G401 (cell line): ENCODE data around the gene ATG7. TPM values are rescaled to one million over a fixed set of nuclear protein-coding genes. Genes with fewer than 3 reads are reported as not detected.
"Not testable (repeated sequence)": the region's sequence is repeated elsewhere in the genome, so short reads cannot be mapped to it uniquely, and the experiment has no call there.

ENCODE experiments used
- DNase-seq: peaks from one replicate; pipeline ENCODE4 v3.0.0-alpha.2; 2015; ENCODE audit warnings: low spot score
- in situ Hi-C: cut with HindIII; loops from 2 replicates; pipeline ENCODE4 v1.10.0; 2016; ENCODE audit warnings: low sequenced_read_pairs, mixed read lengths
- total RNA-seq: library from RNA; depleted of rRNA; stranded (reverse); fragments of >200 nt; shearing (Covaris generic); gene quantifications from 2 replicates; pipeline ENCODE4 v1.2.3, GENCODE V29; 2014

The ATG7 gene
- total RNA-seq, 1 experiment from 2014 or later, result 48.5 TPM

DNA sequence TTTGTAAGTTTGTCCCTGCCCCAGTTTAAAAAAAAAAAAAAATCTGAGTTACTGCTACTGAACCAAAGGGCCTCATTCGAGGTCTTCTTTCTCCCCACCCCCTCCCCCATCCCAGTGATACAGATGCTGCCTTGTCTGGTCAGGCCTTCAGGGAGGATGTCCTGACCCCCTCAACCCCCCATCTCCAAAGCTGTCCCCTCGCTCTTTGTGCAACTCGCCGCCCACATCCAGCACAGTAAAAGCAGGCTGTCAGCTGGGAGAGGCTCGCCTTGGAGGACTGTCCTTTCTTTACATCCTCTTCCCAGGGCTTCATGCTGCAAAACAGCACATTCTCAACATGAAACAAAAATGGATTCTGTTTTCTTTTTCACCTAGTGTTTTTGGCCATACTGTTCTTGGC is 238.2 kb downstream of the ATG7 start:
- in situ Hi-C loops, result no loop called here
- no peak for DNase-seq

DNA sequence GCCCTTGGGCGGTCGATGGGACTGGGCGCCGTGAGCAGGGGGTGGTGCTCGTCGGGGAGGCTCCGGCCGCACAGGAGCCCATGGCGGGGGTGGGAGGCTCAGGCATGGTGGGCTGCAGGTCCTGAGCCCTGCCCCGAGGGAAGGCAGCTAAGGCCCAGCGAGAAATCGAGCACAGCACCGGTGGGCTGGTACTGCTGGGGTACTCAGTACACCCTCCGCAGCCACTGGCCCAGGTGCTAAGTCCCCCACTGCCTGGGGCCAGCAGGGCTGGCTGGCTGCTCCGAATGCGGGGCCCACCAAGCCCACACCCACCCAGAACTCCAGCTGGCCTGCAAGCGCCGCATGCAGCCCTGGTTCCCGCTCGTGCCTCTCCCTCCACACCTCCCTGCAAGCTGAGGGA is 239.4 kb downstream of the ATG7 start:
- DNase-seq, in situ Hi-C loops: not testable (repeated sequence)

DNA sequence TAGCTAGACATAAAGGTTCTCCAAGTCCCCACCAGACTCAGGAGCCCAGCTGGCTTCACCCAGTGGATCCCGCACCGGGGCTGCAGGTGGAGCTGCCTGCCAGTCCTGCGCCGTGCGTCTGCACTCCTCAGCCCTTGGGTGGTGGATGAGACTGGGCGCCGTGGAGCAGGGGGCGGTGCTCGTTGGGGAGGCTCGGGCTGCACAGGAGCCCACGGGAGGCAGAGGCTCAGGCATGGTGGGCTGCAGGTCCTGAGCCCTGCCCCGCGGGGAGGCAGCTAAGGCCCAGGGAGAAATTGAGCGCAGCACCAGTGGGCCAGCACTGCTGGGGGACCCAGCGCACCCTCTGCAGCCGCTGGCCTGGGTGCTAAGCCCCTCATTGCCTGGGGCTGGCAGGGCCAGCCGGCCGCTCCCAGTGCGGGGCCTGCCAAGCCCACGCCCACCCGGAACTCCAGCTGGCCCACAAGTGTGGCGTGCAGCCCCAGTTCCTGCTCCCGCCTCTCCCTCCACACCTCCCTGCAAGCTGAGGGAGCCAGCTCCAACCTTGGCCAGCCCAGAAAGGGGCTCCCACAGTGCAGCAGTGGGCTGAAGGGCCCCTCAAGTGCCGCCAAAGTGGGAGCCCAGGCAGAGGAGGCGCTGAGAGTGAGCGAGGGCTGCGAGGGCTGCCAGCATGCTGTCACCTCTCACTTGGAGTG is 241.1 kb downstream of the ATG7 start:
- DNase-seq, in situ Hi-C loops: not testable (repeated sequence)

DNA sequence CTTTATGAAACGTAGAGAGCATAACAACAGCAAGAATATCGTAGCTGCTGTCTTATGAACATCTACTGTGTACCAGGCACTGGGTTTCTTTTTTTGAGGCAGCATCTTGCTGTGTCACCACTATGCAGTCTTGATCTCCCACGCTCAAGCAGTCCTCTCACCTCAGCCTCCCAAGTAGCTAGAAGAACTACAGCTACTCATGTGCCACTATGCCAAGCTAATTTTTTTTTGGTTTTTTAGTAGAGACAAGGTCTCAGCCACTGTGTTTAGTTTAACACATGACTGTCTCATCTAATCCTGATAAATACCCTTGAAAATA is 241.6 kb downstream of the ATG7 start:
- in situ Hi-C loops, result no loop called here
- DNase-seq, result no peak

DNA sequence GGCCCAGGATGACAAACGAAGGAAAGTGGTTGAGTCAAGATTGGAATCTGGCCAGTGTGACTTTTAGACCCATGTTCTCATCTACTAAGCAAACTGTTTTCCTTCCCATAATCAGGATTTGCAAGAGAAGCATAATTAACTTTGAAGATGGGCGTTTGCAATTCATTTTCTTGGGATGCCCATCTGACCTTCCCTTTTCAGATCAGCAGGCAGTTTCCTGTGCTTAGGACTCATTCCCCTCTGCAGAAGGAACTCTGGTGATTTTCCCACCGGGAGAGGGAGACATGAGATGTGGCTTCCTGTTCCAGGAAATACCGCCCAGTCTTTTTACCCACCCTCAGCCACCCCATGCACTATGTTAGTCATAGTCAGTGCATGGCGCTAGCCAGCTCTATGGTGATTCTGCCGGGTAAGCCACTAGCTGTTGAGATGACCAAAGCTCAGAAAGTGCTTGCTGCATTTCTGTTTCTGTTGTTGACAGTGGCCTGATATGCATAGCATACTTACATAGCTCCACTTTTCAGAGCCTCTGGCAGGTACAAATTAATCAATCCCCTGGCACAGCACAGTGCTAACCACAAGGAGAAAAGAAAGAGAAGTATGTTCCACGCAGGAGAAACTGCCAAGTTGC is 242.1 kb downstream of the ATG7 start:
- in situ Hi-C loops, result no loop called here
- no peak for DNase-seq

DNA sequence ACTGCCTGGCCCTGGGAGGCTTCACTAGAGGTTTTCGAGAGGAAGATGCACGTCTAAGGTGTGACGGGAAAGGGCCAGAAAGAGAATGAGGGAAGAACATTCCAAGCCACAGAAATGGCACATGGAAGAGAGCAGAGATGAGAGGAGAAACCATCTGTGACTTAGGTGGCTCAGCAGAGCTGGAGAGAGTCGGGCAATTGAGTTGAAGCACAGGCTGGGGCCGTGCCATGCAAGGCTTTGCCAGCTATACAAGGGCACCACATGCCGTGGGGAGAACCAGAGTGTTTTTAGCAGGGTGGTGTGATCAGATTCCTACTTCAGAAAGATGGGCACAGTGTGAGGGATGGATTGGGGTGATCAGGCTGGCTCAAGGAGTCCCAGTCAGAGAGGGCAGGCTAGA is 245.4 kb downstream of the ATG7 start:
- peak; percentile 74 for DNase-seq
- in situ Hi-C loops, result no loop called here

DNA sequence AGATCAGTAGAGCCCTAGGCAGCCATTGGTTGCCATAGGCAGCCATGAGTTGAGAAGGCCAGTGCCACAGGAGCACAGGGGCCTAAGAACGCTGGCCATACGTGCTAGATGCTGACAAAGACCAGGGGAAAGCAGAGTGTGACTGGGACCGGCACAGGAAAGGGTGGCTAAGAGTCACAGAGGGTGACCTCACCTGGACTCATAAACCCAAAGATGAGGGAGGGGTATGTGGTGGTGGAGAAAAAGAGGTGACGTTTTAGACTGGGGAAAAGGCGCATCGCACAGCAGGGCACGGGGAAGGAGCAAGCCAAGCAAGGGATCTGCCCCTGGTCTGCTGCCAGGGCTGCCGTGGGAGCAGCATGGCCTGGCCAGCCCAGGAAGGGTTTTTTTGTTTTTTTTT is 249.0 kb downstream of the ATG7 start:
- in situ Hi-C loops, result no loop called here

DNA sequence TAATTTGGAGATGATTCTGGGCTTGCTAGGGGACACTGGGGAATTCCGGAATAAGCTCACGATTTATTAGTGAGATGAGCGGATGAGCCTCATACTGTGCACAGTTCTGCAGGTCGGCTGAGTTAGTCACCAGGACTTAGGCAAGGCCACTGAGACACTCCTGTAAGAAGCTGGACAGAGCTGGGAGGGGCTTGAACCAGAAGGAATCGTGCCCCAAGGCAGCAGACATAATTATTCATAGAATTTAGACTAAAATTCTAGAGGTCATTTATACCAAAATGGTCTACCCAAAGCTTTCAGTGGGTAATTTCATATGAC is 250.2 kb downstream of the ATG7 start:
- DNase-seq, result no peak
- in situ Hi-C loops, result no loop called here

More for the DNA sequence above, 249.0 kb downstream of the ATG7 start:
- no peak for DNase-seq

DNA sequence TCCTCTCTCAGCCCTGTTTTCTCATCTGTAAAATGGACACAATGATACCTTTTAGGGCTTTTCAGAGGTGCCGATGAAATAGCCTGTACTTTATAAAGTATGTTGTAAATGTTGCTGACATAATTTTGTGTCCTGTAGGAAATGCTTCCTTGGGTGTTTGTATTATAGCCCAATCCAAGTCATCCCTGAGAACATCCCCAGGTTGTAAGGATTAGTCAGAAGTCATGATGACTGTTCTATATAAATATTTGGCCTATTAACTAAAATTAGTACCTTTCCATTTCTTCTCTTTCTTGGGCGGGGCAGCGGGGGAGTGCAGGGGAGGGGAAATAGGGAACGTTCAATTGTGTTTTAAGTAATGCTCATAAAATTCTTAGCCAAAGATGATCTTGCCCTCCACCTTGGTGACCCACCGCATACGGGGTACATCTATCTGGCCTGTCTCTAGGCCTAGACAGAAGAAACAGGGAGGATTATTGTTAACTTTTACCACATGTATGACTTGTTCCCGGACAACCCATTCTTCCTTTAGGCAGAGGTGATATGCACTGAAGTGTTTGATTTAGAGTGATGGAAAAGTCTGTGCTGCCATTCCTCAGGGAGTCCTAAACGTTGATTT is 250.9 kb downstream of the ATG7 start:
- DNase-seq, result no peak
- in situ Hi-C loops, result no loop called here

DNA sequence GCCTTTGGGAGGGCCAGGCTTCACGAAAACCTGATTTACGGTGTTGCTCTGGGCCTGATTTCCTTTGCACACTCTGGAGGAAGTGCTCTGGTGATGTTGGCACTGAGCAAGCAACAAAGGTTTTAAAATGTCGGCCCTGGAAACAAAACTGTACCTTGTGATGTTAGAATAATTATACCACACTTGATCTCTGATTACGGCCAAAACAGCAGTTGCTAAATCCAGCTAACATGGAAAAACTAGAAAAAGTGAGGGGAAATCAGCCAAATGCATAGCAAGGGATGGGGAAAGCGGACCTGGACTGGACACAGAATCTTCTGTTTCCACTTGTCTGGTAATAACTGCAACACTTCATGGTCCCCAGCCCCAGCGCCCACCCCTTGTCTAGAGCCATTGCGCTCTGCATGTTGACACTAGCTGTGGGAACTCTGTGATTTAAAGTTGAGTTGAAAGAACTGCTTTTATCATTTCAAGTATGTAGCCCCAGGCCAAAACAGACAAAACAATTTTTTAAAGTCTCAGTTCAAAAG is 251.4 kb downstream of the ATG7 start:
- in situ Hi-C loops, result no loop called here
- DNase-seq, result no peak

DNA sequence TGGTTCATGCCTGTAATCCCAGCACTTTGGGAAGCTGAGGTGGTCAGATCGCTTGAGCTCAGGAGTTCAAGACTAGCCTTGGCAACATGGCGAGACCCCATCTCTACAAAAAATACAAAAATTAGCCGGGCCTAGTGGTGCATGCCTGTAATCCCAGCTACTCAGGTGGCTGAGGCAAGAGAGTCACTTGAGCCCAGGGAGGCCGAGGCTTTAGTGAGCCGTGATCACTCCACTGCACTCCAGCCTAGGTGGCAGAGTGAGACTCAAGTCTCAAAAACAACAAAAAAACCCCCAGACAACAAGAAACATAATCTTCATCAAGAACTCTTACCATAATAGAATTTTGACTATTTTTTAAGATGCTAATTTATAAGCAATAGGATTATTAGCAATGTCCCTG is 253.9 kb downstream of the ATG7 start:
- DNase-seq, in situ Hi-C loops: not testable (repeated sequence)

DNA sequence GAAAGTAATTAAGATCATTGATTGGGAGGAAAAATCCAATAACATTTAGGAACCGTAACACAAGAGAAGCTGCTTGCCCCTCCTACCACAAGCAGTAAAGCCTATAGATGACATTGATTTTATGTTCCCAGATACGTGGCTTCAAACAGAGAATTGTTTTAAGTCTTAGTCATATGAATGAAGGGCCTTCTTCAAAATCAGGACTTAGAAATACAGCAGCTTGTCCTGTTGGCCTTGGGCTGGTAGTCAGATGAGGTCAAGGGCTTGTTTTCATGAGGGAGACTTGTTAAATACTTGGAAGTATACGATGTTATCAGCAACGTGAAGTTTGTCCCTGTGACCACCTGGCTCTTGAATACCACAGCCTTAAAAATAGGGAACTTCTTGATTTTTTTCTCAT is 257.1 kb downstream of the ATG7 start:
- in situ Hi-C loops, result no loop called here
- DNase-seq, result no peak

DNA sequence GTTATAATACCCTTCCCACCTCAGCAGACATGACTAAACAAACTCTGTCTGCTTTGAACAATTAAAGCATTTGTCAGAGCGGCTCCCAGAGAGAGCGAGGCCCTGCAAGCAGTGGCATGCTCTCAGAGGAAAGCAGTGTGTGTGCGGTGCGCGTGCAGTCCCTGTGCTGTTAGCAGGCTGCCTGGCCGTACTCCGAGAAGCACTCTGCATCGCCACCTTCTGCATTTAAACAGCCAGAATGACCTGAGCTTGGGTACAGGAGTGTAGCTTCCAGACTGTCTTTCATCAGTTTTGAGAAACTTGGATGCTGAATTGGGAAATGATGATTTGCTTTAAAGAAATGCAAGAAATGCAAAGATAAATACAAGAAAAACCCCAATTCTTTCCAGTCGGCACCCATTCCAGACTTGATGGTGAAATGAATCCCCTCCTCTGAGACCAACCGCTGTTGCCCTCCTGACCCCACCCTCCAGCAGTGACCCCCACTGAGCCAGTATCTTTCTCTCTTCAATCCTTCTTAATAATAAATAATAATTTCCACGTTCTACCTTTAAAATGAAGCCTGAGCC is 258.0 kb downstream of the ATG7 start:
- DNase-seq, result no peak
- in situ Hi-C loops, result no loop called here

DNA sequence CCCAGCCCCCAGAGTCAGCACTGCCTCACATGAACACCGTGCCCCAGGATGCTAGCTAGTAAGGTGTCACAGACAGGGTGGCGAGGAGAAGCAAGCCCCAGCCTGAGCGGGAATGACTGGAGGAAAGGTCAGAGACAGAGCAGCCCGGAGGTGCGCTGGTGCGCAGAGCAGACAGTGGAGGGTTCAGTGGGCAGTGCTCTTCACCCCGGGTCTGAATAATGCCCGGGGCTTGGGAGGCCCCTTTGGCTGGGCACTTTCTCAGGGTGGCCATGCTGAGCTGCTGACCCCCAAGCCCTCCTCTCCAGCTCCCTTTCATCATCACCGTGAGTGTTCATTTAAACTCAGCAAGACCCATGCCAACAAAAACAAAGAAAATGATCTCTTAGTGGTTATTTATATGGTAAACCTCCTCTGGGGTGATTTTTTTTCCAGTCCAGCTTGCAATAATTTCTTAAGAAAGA is 260.8 kb downstream of the ATG7 start:
- no peak for DNase-seq
- in situ Hi-C loops, result no loop called here

DNA sequence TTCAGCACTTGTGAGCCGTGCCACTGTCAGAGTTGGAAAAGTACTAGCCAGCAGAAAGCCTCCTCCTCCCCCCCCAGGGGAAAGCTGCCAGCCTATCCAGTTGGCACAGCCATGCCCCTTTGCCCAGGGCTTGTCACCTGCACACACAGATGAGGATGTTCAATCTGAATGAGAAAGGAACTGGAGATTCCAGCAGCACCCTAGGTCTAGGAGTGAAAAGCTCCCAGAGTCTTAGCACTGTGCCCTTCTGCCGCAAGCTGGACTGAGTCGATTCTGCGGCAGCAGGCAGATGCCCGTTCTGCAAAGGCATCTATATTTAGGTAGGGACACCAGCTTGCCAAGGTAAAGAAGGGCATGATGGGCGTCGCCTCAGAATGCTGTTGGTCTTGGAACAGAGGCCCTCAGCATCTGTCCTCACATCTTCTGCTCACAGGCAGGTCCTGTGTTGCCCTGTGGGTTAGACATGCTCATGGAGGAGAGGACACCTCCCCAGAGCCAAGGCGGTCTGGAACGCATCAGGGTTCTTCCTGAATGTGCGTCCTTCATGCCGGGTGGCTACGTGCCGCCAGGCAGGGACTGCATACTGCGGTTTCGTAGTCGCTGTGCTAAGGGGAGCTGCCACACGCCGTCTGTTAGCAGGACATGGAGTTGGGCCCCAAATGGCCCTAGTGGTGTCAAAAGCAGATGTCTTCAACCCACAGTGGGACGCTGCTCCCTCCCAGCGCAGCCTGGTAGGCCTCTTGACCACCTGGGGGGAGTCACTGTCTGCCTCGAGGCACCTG is 262.0 kb downstream of the ATG7 start:
- peak; percentile 85 for DNase-seq
- in situ Hi-C loops, result no loop called here

DNA sequence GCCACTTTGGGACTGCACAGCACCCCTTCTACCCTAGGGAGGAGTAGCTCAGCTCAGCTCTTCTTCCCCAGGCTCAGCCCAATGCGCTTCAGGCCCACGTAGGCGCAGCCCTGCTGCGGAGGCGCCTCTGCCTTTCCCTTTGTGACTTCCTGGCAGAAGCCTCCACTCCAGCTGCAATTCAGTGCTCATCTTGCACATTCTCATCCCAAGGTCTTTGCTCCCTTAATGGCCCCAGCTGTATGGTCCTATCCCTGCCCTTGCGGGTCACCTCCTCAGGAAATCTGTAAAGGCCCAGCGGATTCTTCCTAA is 262.6 kb downstream of the ATG7 start:
- no peak for DNase-seq

DNA sequence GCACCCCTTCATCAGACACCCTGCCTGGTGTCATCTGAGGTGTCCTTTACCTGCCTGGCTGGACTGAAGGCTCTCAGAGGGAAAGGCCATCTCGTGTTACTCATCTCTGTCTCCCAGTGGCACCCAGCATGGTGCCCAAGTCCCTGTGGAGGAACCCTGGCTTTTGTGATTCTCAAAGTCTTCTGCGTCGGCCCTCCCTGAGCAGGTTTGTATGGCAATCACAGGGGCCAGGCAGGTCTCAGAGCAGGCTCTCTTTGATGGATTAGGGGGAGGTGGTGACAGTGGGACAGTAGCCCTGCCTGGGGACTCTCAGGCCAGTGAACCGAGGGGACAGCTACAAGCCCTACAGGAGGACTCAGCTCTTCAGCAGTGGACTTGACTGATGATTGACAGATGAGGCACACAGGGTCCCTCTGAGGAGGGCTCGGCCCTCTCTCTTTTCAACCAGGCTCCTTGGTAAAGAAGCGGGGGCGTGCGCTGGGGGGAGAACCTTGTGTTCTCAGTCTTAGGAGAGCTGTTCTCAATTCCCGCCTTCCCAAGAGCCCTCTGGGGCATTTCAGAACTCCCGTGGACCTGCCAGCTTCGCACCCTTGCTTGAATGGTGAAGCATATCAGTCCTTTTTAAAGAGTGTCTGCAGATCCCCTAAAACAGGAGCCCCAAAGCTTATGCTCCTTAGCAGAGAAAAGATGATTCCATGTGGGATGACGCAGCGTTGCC is 263.2 kb downstream of the ATG7 start:
- no peak for DNase-seq
- in situ Hi-C loops, result no loop called here

More for the DNA sequence above, 262.6 kb downstream of the ATG7 start:
- in situ Hi-C loops, result no loop called here

DNA sequence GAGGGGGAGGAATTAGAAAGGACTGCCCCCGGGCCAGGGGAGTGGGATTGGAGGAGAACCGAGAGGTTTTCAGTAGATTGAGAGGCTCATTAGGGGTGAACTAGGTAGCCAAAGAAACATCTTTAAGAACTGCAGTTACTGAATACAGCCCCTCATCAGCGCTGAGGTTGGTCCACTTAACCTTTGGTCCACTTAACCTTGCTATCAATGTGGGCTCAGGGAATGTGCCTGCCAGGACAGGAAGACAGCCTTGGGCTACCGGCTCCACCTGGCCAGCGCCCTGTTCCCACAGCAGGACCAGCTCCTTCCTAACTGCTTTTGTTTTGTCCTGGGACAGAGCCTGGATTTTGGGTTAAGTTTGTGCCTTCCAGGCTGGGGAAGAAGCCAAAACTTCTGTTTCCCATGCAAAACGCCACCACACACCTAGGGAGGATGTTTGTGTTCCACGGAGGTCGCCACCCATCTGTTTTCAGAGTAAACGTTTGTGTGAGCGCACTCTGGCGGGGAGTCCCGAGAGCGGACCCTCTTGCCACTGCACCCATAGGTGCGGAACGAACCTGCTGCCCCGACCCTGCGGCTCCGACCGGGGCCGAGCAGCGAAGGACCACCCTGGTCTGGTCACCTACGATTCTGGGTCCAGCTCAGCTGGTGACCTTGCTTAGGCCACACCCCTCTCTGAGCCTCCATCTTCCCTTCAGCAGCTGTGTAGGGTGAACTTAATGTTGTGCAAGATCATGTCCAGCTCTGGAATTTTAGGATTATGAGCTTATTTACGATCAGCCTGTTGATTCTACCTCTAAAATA is 264.1 kb downstream of the ATG7 start:
- DNase-seq, result no peak
- in situ Hi-C loops, result no loop called here
